Measurements from ENCODE around the gene SLC35B3. TPM values are rescaled to one million over a fixed set of nuclear protein-coding genes. Genes with fewer than 3 reads are reported as not detected.

The SLC35B3 gene
- total and polyA plus RNA-seq, 10 of the 15 experiments (the other 5 are each of a cell fraction or from before 2014, with no cell fraction given) = 10.5 to 28.1 (median 12.4) TPM

DNA sequence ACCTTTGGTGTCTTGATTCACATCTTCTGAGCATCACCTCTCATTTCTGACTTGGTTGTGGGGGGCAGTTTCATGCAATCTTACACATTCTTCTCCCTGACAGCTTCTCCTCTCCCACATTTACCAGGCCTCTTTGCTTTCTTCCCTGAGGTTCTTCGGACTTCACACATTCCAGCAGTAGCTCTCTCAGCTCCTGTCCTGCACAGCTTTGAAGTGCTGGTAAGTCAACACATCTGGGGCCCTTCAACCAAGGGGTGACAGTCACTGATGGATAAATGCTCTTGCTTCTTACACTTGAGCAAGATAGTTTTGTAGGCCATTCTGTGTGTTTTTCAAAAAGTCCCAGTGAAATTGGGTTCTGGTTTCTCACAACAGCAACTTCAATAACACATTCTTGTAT, 2.5 kb upstream of the SLC35B3 start:
- H3K27ac ChIP-seq (ENCODE audit: control insufficient read depth, insufficient read depth) = no peak overlapping the region
- ChIA-PET SMC1A (ENCODE audit: uncharacterized antibody, unreplicated experiment) (interaction anchor here (0.6 to 2.8 kb wide), 2 partner anchors 14 to 815 kb away, joined by 3 to 9 read pairs; no protein-coding TSS in a partner anchor), RAD21 (ENCODE audit: unreplicated experiment) (no interaction called here), POLR2A (no interaction called here), CTCF (interaction anchor here (1.4 kb wide), 1 partner anchor 10 kb away, joined by 4 read pairs; no protein-coding TSS in a partner anchor)
- intact Hi-C loops (cut with micrococcal nuclease; ENCODE audit: unreplicated experiment) (no loop called here), in situ Hi-C loops (cut with MboI) (no loop called here)
- 100% methylated on average over 1 of the region's 1 CpG for WGBS (ENCODE audit: insufficient coverage, insufficient replicate concordance, low lambda C conversion rate, missing lambda C conversion rate)
- no peaks in the 10 kb centered on the region for H3K36me3 ChIP-seq (ENCODE audit: control insufficient read depth in 2 of 2, insufficient read depth in 2 of 2, low read length in 1 of 2)
- no peaks in the 10 kb centered on the region for H3K27me3 ChIP-seq (replicated peaks in 1 of 2; ENCODE audit: control insufficient read depth in 2 of 2, insufficient read depth in 2 of 2, low read length in 1 of 2)
- peaks cover 24% of the 10 kb centered on the region for H3K79me2 ChIP-seq (ENCODE audit: control insufficient read depth, insufficient read depth, low read length)
- no peaks in the 10 kb centered on the region for H4K20me1 ChIP-seq (ENCODE audit: control insufficient read depth, insufficient read depth)
- no peaks in the 10 kb centered on the region for H3K4me1 ChIP-seq (ENCODE audit: control insufficient read depth, insufficient read depth, low read length)
- no peak for FAIRE-seq
- H3K9ac ChIP-seq (ENCODE audit: control insufficient read depth, insufficient read depth, low read length) = no peak overlapping the region
- DNase-seq (ENCODE audit: low read depth, low spot score) = no peak
- no peak overlapping the region for H3K4me2 ChIP-seq (ENCODE audit: control insufficient read depth, insufficient read depth)
- no peak overlapping the region for H2AFZ ChIP-seq (ENCODE audit: control insufficient read depth, low read depth, low read length)
- H3K4me3 ChIP-seq = no peak overlapping the region
- H3K9me3 ChIP-seq (replicated peaks; ENCODE audit: control insufficient read depth, insufficient read depth, low read length) = no peaks in the 10 kb centered on the region; the same call in 2 of the 3 replicates
- no TSS peak for BruUV-seq (replicated peaks)
- no peak for ATAC-seq
- TF ChIP-seq TARDBP (IDR thresholded peaks at IDR 0.05; ENCODE audit: borderline replicate concordance) (no peak), RELA (IDR thresholded peaks at IDR 0.05; ENCODE audit: borderline replicate concordance, partially characterized antibody) (no peak), EED (IDR thresholded peaks at IDR 0.05; ENCODE audit: low read depth) (no peak), ZZZ3 (IDR thresholded peaks at IDR 0.05; ENCODE audit: control insufficient read depth, insufficient read length, low read depth) (no peak), POLR2AphosphoS2 (IDR thresholded peaks at IDR 0.05; ENCODE audit: low read depth, low read length) (no peak), KDM1A (IDR thresholded peaks at IDR 0.05; ENCODE audit: borderline replicate concordance) (no peak), RB1 (IDR thresholded peaks at IDR 0.05; ENCODE audit: borderline replicate concordance) (no peak)
- TF ChIP-seq, protein P1, sequence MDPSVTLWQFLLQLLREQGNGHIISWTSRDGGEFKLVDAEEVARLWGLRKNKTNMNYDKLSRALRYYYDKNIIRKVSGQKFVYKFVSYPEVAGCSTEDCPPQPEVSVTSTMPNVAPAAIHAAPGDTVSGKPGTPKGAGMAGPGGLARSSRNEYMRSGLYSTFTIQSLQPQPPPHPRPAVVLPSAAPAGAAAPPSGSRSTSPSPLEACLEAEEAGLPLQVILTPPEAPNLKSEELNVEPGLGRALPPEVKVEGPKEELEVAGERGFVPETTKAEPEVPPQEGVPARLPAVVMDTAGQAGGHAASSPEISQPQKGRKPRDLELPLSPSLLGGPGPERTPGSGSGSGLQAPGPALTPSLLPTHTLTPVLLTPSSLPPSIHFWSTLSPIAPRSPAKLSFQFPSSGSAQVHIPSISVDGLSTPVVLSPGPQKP (IDR thresholded peaks at IDR 0.05; ENCODE audit: low read depth, low read length) = no peak

All from GM12878 (cell line).